Glomerular visceral epithelial cell (primary cell): ENCODE data around the gene NOL4.

ENCODE experiments used
- DNase-seq: peaks from one replicate; pipeline ENCODE4 v3.0.0-alpha.2; 2016; ENCODE audit errors: extremely low spot score

The NOL4 gene

GRCh38 chr18:34189656-34190435, 34.9 kb downstream of the NOL4 start:
- DNase-seq = no peak
